Keratinocyte (primary cell): ENCODE results near the gene KLHL2. TPM values are rescaled to one million over a fixed set of nuclear protein-coding genes. Genes with fewer than 3 reads are reported as not detected.
"Not testable (repeated sequence)": the region's sequence is repeated elsewhere in the genome, so short reads cannot be mapped to it uniquely, and the experiment has no call there.

Source experiments
- DNase-seq: peaks from one replicate; pipeline ENCODE4 v3.0.0-alpha.2; 2011; ENCODE audit warnings: low read depth, missing footprints, low spot score
- FAIRE-seq: peaks from 2 replicates; lab custom pipeline; 2011; peaks lifted over from hg19 to GRCh38; lab: Jason Lieb, UNC
- H2AFZ ChIP-seq: 2 replicates; pipeline ENCODE4 v1.6.0; 2012; ENCODE audit warnings: low read length, control low read depth, inconsistent platforms; ENCODE audit not compliant: control insufficient read depth
- H3K27ac ChIP-seq: 2 replicates; pipeline ENCODE4 v1.5.1; 2011; ENCODE audit warnings: low read length; ENCODE audit not compliant: control insufficient read depth, insufficient read depth
- H3K27me3 ChIP-seq: 3 replicates; pipeline ENCODE4 v1.6.0; 2011; ENCODE audit warnings: low read length; ENCODE audit not compliant: control insufficient read depth, insufficient read depth; ENCODE audit errors: extremely low read depth
- H3K36me3 ChIP-seq, 2 experiments: 2 replicates in 1 of 2; 3 replicates in 1 of 2; pipeline ENCODE4 v1.5.1; 2011; ENCODE audit warnings: low read length in 2 of 2, mild to moderate bottlenecking in 1 of 2; ENCODE audit not compliant: control insufficient read depth in 2 of 2, insufficient read depth in 2 of 2; ENCODE audit errors: extremely low read depth in 1 of 2
- H3K4me1 ChIP-seq: 3 replicates; pipeline ENCODE4 v1.5.1; 2011; ENCODE audit warnings: low read length; ENCODE audit not compliant: control insufficient read depth, insufficient read depth; ENCODE audit errors: extremely low read depth
- H3K4me2 ChIP-seq: 3 replicates; pipeline ENCODE4 v1.6.0; 2011; ENCODE audit warnings: low read depth, low read length; ENCODE audit not compliant: control insufficient read depth, insufficient read depth; ENCODE audit errors: extremely low read depth
- H3K4me3 ChIP-seq, 3 experiments: fragments of 200-600 bp in 1 of 3; sonication (generic) in 1 of 3; 2 replicates in 2 of 3; 3 replicates in 1 of 3; pipeline ENCODE4 v1.5.1; 2011 to 2016; ENCODE audit warnings: low read length in 3 of 3, mild to moderate bottlenecking in 3 of 3, control low read depth in 2 of 3, inconsistent platforms in 1 of 3, low read depth in 1 of 3, mixed read lengths in 1 of 3, mixed run types in 1 of 3, moderate library complexity in 1 of 3; ENCODE audit not compliant: control insufficient read depth in 2 of 3, insufficient read depth in 2 of 3; ENCODE audit errors: extremely low read depth in 1 of 3
- H3K79me2 ChIP-seq: 2 replicates; pipeline ENCODE4 v1.6.0; 2012; ENCODE audit warnings: low read length; ENCODE audit not compliant: control insufficient read depth, insufficient read depth
- H3K9ac ChIP-seq: 3 replicates; pipeline ENCODE4 v1.6.0; 2011; ENCODE audit warnings: low read length; ENCODE audit not compliant: control insufficient read depth, insufficient read depth; ENCODE audit errors: extremely low read depth
- H3K9me1 ChIP-seq: 3 replicates; pipeline ENCODE4 v1.6.0; 2011; ENCODE audit warnings: low read length; ENCODE audit not compliant: control insufficient read depth, insufficient read depth; ENCODE audit errors: extremely low read depth
- H3K9me3 ChIP-seq: 2 replicates; pipeline ENCODE4 v1.5.1; 2012; ENCODE audit warnings: low read depth, low read length; ENCODE audit not compliant: control insufficient read depth
- H4K20me1 ChIP-seq: 3 replicates; pipeline ENCODE4 v1.6.0; 2011; ENCODE audit warnings: low read length; ENCODE audit not compliant: control insufficient read depth, insufficient read depth; ENCODE audit errors: extremely low read depth
- CTCF ChIP-seq, 3 experiments: IDR thresholded peaks in 1 of 3; conservative IDR thresholded peaks in 1 of 3; optimal IDR thresholded peaks in 1 of 3; 2 replicates in 2 of 3; 3 replicates in 1 of 3; pipeline versions ENCODE3 to v1.5.1; 2011; ENCODE audit warnings: low read length in 3 of 3, mild to moderate bottlenecking in 3 of 3, moderate library complexity in 2 of 3, control low read depth in 1 of 3, inconsistent platforms in 1 of 3; ENCODE audit not compliant: insufficient read depth in 2 of 3; ENCODE audit errors: extremely low read depth in 1 of 3
- EZH2 ChIP-seq: IDR thresholded peaks from one replicate; pipeline ENCODE4 v1.6.1; 2012; ENCODE audit warnings: inconsistent platforms, mild to moderate bottlenecking, low read length, moderate library complexity
- dilution Hi-C: fragments of 300-500 bp; cut with MboI; formaldehyde crosslinking; loops from one replicate; pipeline ENCODE4 v1.7.0; 2020; ENCODE audit warnings: low sequenced_read_pairs; ENCODE audit not compliant: extremely low pct_ligation_motif_present
- polyA plus RNA-seq, 5 experiments: library from polyadenylated mRNA; depleted of rRNA in 3 of 5; stranded (reverse) in 3 of 5; stranded (forward) in 1 of 5; unstranded in 1 of 5; fragments of >200 nt; gene quantifications; 1 replicate in 1 of 5; 2 replicates in 3 of 5; 3 replicates in 1 of 5; pipeline versions ENCODE4 v1.2.1 to v1.2.3, GENCODE V29; 2011 to 2012; ENCODE audit warnings: missing spikeins in 2 of 5, low read depth in 1 of 5, low replicate concordance in 1 of 5

KLHL2 gene
- polyA plus RNA-seq, 1 donor (not counting 4 experiments of a cell fraction or from before 2014, with no cell fraction given), result 18.5 TPM

GRCh38 chr4:165244148-165244547, 36.8 kb downstream of the KLHL2 start:
- H3K27me3 ChIP-seq, H3K4me2 ChIP-seq, H3K9me3 ChIP-seq, H4K20me1 ChIP-seq, DNase-seq, H3K36me3 ChIP-seq, H3K4me3 ChIP-seq, H2AFZ ChIP-seq, dilution Hi-C loops, H3K27ac ChIP-seq, FAIRE-seq, H3K9ac ChIP-seq, H3K4me1 ChIP-seq, H3K9me1 ChIP-seq, H3K79me2 ChIP-seq: not testable (repeated sequence)

DNA sequence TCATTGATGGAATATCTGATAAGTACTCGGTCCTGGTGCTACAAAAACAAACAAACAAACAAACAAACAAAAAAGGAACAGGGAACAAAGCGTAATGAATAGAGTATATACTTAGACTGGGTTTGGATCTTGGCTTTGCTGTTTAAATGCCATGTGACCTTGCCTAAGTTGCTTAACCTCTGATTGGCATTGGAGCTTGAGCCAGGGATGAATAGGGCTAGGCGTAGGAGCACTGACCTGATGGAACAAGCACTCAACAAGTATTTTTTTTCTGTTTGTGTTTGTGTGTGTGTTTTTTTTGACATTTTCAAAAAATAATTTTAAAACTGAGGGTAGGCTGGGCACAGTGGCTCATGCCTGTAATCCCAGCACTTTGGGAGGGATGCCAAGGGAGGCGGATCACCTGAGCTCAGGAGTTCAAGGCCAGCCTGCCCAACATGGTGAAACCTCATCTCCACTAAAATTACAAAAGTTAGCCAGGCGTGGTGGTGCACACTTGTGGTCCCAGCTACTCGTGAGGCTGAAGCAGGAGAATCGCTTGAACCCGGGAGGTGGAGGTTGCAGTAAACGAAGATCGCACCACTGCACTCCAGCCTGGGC, 37.3 kb downstream of the KLHL2 start:
- H3K36me3 ChIP-seq, H3K4me2 ChIP-seq, H3K4me1 ChIP-seq, H3K79me2 ChIP-seq, FAIRE-seq, DNase-seq, dilution Hi-C loops, H2AFZ ChIP-seq, H3K4me3 ChIP-seq, H4K20me1 ChIP-seq, H3K9me3 ChIP-seq, H3K27ac ChIP-seq, H3K9me1 ChIP-seq, H3K27me3 ChIP-seq, H3K9ac ChIP-seq: not testable (repeated sequence)

DNA sequence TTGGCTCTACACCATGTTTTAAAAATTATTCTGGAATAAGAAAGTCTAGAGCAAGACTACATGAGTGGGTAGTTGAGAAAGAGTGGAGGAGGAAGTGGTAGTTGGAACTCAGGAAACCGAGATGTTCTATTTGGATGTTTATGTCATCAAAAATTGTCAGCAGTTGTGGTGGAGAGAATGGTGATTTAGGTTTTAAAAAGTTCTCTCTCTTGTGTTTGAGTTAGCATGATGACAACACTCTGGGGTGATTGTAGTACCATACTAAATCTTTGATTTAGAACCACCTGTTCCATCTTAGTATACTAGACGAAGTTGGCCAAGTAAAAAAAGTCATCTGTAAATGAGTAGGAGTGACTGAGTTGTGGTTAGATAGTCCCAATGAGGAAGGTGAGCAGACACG, 40.7 kb downstream of the KLHL2 start:
- no peak overlapping the region for H3K4me3 ChIP-seq
- H3K36me3 ChIP-seq, result no peaks in the 10 kb centered on the region
- no peaks in the 10 kb centered on the region for H3K9me1 ChIP-seq
- no peak overlapping the region for H3K4me2 ChIP-seq
- H3K27ac ChIP-seq, result no peak overlapping the region
- H3K27me3 ChIP-seq, result no peaks in the 10 kb centered on the region
- dilution Hi-C loops, result no loop called here
- no peak overlapping the region for H2AFZ ChIP-seq
- no peak overlapping the region for H3K9ac ChIP-seq
- TF ChIP-seq CTCF (optimal IDR thresholded peaks at IDR 0.05 in 1 of 3, IDR thresholded peaks at IDR 0.05 in 1 of 3, conservative IDR thresholded peaks at IDR 0.05 in 1 of 3; ENCODE audit: extremely low read depth in 1 of 3, insufficient read depth in 2 of 3, low read length in 3 of 3), result no peak
- no peak for TF ChIP-seq EZH2
- no peak for DNase-seq
- FAIRE-seq, result no peak
- H3K4me1 ChIP-seq, result peaks cover 3% of the 10 kb centered on the region
- no peaks in the 10 kb centered on the region for H4K20me1 ChIP-seq
- no peaks in the 10 kb centered on the region for H3K79me2 ChIP-seq
- no peaks in the 10 kb centered on the region for H3K9me3 ChIP-seq

GRCh38 chr4:165248904-165249303, 41.5 kb downstream of the KLHL2 start:
- H3K4me3 ChIP-seq, H3K4me2 ChIP-seq, H3K27ac ChIP-seq, H3K9me1 ChIP-seq, H3K79me2 ChIP-seq, H3K4me1 ChIP-seq, H3K9ac ChIP-seq, H2AFZ ChIP-seq, dilution Hi-C loops, H3K9me3 ChIP-seq, H3K27me3 ChIP-seq, H4K20me1 ChIP-seq, DNase-seq, H3K36me3 ChIP-seq: not testable (repeated sequence)
- FAIRE-seq, result peak; percentile 78
